GM19397 (cell line): Measurements from ENCODE around the gene SLC41A3.

ENCODE experiments used
- ATAC-seq: cut with Tn5 transposase; IDR thresholded peaks from one replicate; pipeline ENCODE4 v1.9.1; 2021; ENCODE audit warnings: mild to moderate bottlenecking, moderate library complexity; ENCODE audit not compliant: unreplicated experiment

SLC41A3 gene

GRCh38 chr3:126121074-126121473 is 37.1 kb upstream of the SLC41A3 start:
- ATAC-seq: no peak

DNA sequence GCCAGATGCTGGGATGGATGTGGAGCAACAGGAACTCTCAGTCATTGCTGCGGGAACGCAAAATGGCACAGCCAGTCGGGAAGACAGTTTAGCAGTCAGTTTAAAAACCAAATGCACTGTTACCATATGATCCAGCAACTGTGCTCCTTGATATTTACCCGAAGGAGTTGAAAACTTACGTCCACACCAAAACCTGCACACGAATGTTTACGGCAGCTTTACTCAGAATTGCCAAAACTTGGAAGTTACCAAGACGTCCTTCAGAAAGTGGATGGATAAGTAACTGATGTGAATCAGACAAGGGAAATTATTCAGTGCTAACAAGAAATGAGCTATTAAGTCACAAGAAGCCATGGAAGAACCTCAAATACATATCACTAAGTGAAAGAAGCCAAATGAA is 36.1 kb upstream of the SLC41A3 start:
- ATAC-seq: no peak

DNA sequence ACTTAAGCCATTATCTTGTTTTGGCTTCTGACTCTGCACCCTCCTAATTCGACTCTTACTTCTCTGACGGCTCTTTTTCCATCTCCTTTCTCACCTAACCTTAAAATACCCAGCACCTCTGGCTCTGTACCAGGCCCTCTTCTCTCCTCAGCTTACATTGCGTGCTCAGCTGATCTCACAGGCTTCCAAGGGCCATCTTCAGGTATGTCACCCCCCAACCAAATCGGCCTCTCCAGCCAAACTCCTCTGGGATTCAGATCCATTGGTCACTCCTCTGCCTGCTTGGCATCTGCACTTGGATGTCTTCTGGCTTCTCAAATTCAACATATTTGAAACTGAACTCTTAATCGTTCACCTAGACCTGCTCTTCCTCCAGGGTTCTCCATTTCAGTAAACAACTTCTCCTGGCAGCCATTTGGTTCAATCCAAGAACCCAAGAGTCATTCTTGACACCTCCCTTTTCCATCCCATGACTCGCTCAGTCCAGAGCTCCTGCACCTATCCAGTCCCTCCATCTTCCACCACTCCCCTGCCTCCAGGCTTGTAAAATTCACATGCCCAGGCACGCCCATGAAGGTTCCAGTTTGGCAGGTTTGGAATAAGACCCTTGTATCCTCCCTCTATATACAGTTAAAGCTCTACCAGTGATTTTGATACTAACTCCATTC is 35.2 kb upstream of the SLC41A3 start:
- ATAC-seq: no peak

- ATAC-seq: no peak
These were observed 34.7 kb upstream of the SLC41A3 start for GRCh38 chr3:126118591-126118990.

GRCh38 chr3:126117786-126118185 is 33.9 kb upstream of the SLC41A3 start:
- no peak for ATAC-seq

GRCh38 chr3:126117212-126117611 is 33.3 kb upstream of the SLC41A3 start:
- ATAC-seq: no peak

DNA sequence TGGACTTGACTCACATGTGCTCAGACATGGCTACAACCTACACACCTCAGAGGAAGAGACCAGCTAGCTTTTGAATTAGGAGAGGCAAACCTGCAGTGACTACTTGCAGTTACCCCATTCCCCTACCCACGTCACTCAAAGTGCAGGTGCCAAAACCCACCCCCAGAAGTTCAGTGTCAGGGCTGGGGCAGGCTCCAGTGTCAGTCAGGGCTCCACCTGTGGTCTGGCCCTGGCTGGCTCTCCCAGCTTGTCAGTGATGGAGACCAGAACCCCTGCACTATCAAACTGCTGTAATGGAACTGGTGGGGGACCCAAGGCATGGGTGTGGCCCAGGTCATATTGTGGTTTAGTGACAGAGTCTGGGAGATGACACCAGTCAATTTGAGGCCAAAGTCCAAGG is 32.6 kb upstream of the SLC41A3 start:
- no peak for ATAC-seq

- no peak for ATAC-seq
These were observed 30.8 kb upstream of the SLC41A3 start for GRCh38 chr3:126114443-126115386.

GRCh38 chr3:126113733-126114442 is 30.0 kb upstream of the SLC41A3 start:
- no peak for ATAC-seq

DNA sequence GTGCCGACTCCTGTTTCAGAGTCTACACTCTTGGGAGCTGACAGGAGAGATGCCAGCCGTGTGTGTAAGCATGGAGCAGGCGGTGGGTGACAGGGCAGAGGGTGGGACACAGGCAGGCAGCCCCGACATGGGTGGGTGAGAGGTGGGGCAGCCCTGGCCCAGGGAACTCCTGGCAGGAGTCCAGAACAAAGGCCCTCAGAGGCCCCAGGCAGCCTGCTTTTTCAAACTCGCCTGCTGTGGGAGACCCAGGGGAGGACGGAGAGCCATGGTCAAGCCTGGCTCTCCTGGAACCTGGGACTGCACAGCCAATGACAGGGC is 29.3 kb upstream of the SLC41A3 start:
- no peak for ATAC-seq

DNA sequence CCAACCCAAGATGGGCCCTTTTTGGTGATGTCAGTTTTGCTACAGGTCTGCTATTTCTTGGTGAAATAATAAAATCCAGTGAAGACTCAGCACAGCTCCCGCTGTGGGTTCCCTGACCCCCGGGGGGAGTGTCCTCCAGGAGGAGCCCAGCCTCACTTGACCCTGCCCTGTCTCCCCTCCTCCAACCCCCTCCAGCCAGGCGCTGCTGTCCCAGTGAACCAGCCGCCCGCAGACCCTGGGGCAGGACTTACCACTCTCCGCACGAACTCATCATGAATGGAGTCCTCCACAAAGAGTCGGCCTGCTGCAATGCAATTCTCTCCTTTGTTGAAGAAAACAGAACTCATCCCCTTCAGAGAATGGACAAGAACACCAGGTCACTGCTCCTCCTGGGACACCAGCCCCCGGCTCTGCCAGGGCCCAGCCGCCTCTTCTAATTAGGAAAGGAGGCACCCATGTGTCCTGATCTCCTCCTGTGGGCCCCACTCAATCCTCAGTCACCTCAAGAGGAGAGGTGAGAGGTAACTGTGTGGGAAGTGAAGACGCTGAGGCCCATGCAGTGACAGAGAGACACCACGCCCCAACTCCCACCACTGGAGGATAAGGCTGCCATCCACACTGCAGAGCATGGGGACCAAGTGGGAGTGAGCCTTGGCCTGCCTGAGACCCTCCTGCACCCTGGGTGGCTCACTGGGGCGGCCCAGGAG is 28.8 kb upstream of the SLC41A3 start:
- no peak for ATAC-seq

- no peak for ATAC-seq
These were observed 27.9 kb upstream of the SLC41A3 start for GRCh38 chr3:126111566-126112475.

DNA sequence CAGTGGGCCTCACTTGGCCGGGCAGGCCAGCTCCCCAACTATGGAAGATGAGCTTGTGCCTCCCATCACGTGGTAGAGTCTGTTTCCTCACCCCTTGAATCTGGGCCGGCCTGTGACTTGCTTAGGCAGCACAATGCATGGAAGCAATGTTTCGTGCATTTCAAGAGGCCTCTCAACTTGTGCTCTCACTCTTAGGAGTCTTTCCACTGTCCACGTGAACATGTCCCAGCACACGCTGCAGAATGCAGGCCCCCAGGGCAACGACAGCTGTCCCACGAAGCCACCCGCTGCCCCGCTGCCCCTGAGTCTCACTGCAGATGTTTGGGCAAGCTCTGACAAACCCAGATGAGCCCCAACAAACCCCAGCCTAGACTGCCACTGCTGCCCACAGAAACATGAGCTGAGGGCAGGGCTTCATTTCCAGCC is 27.2 kb upstream of the SLC41A3 start:
- no peak for ATAC-seq

GRCh38 chr3:126110431-126111125 is 26.7 kb upstream of the SLC41A3 start:
- no peak for ATAC-seq

GRCh38 chr3:126109880-126110235 is 25.9 kb upstream of the SLC41A3 start:
- ATAC-seq: no peak

- no peak for ATAC-seq
These were observed 25.4 kb upstream of the SLC41A3 start for GRCh38 chr3:126109146-126109879.

GRCh38 chr3:126108676-126109050 is 24.7 kb upstream of the SLC41A3 start:
- ATAC-seq: no peak

GRCh38 chr3:126107957-126108675 is 24.2 kb upstream of the SLC41A3 start:
- ATAC-seq: no peak
